ENCODE results near the gene NLGN1. TPM values are rescaled to one million over a fixed set of nuclear protein-coding genes. Genes with fewer than 3 reads are reported as not detected.

The NLGN1 gene
- total and polyA plus RNA-seq, 9 of the 15 experiments (the other 6 are each of a cell fraction or from before 2014, with no cell fraction given): under 0.01 to 0.01 TPM; not detected in 7

GRCh38 chr3:174247687-174248152 lies 850.2 kb downstream of the NLGN1 start (continued):
- TF ChIP-seq ZNF263 (CRISPR knock-in tag; IDR thresholded peaks at IDR 0.05; ENCODE audit: borderline replicate concordance): no peak
- no peak for TF ChIP-seq TEAD4 (IDR thresholded peaks at IDR 0.05; ENCODE audit: low read length)
- TF ChIP-seq TEAD4 (CRISPR knock-in tag; IDR thresholded peaks at IDR 0.05; ENCODE audit: borderline replicate concordance): no peak
- no peak for TF ChIP-seq ATF3 (IDR thresholded peaks at IDR 0.05)
- TF ChIP-seq ATF3 (CRISPR knock-in tag; conservative IDR thresholded peaks at IDR 0.05): no peak
- TF ChIP-seq TGIF2 (CRISPR knock-in tag; IDR thresholded peaks at IDR 0.05): no peak
- no peak for TF ChIP-seq NBN (IDR thresholded peaks at IDR 0.05; ENCODE audit: low read depth)
- no peak for TF ChIP-seq MIER1 (IDR thresholded peaks at IDR 0.05; ENCODE audit: low read depth)
- TF ChIP-seq ZNF449 (CRISPR knock-in tag; IDR thresholded peaks at IDR 0.05): no peak
- TF ChIP-seq CBX3 (IDR thresholded peaks at IDR 0.05; ENCODE audit: borderline replicate concordance in 1 of 2, low read length in 2 of 2): no peak
